ENCODE measurements around the gene ITGAV.

GRCh38 chr2:186728631-186729030 lies 138.8 kb downstream of the ITGAV start:
- TF ChIP-seq, protein P1, sequence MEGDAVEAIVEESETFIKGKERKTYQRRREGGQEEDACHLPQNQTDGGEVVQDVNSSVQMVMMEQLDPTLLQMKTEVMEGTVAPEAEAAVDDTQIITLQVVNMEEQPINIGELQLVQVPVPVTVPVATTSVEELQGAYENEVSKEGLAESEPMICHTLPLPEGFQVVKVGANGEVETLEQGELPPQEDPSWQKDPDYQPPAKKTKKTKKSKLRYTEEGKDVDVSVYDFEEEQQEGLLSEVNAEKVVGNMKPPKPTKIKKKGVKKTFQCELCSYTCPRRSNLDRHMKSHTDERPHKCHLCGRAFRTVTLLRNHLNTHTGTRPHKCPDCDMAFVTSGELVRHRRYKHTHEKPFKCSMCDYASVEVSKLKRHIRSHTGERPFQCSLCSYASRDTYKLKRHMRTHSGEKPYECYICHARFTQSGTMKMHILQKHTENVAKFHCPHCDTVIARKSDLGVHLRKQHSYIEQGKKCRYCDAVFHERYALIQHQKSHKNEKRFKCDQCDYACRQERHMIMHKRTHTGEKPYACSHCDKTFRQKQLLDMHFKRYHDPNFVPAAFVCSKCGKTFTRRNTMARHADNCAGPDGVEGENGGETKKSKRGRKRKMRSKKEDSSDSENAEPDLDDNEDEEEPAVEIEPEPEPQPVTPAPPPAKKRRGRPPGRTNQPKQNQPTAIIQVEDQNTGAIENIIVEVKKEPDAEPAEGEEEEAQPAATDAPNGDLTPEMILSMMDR (IDR thresholded peaks at IDR 0.05): no peak
- TF ChIP-seq EP300 (IDR thresholded peaks at IDR 0.05) (no peak), POLR2A (IDR thresholded peaks at IDR 0.05) (no peak)

Data from ovary (tissue), 3 donors.